NCI-H2081 (cell line): ENCODE measurements around the gene RIMBP3B.
"Not testable (repeated sequence)": the region's sequence is repeated elsewhere in the genome, so short reads cannot be mapped to it uniquely, and the experiment has no call there.

Source experiments
- DNase-seq, 2 experiments: peaks; one replicate each; lab custom pipeline; 2025; lab: John Stamatoyannopoulos, UW

Gene RIMBP3B

DNA sequence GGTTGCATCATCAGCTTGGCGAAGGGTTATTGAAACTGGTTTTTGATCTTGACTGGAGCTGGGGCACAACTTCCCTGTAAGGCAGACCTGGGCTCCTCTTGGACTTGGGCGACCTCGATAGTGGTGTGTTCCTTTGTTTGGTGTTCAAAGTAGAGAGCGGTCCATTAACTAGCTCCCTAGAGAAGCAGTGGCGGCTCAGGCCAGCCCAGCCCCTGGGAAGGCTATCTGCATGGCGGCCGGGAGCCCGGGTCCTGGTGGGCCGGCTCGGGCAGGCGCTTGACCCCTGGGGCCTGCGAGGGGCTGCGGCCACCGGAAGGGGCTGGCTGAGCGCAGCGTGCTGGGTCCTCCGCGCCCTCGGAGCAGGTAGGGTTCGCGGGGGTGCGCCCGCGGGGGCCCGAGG is 32.8 kb downstream of the RIMBP3B start:
- not testable (repeated sequence) for DNase-seq

DNA sequence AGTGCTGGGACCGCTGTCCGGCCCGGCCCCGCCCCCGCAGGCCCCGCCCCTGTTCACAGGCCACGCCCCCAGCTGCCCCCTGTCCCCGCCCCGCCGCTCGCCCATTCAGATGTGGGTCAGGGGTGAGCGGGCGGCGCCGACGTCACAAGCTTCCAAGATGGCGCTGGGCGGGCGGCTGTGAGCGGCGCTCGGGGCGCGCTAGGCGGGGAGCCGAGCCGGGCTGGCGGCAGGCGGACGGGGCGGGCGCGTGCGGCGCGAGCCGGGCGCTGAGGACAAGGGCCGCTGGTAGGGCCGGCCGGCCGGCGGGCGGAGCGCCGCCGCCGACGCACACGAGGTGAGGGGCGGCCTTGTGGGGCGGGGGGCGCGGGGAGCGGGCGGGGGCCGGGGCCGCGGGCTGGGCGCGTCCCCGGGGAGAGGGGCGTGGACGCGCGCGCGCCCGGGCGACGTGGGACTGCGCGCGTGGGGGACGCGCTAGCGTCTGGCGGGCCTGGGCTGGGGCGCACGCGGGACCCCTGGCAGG is 33.7 kb downstream of the RIMBP3B start, which contains the start of gene HIC2:
HIC2 (plus strand) TSS at position 145 of the 520 bp plus-strand sequence. CDS start 25,461 bp downstream, outside the sequence.
- not testable (repeated sequence) for DNase-seq

DNA sequence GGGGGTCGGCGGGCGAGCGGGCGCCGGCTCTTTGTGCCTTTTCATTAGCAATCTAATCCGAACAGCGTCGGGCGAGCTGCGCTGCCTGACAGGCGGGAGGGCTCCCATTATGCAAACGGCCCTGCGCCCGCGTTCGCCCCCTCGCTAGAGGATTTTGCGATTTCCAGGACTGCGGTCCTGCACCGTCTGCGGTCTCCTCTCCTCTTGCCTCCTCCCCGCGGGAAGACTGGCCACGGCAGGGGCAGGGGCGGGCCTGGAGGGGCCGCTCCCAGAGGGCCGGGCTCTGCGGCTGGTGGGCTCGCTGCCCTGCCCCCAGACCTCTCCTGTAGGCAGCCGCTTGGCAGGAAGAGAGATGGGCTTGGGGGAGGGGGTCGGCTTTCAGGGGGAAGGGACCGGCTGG is 34.3 kb downstream of the RIMBP3B start:
- DNase-seq = not testable (repeated sequence)

DNA sequence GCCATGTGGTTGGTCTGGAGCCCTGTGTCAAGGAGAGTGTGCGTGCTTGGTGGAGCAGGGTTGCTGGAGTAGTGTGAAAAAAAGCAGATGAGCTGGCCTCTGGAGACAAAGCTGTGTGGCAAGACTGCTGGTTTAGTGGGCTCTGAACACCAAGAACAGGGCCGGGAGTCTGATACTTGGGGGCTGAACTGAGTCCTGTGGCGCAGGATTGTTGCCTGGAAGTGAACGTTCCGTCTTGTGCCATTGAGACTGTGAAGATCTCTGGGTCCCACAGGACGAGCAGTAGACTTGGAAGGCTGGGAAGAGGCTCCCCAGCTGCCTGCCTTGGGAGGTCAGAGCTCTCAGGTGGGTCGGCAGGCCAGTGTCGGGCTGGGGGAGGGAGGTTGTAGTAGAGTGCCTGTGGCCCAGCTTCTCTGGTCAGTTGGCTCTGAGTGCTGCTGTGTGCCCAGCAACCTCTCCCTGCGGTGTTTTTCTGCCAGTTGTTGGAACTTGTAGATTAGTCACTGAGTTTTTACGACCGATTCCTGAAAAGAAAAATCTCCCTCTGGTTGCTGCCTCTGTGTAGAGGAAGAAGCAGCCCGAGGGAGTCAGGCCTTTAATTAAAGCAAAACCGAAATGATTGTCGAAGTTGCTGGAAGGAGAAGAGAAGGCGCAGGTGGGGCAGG is 35.6 kb downstream of the RIMBP3B start:
- DNase-seq = not testable (repeated sequence)

DNA sequence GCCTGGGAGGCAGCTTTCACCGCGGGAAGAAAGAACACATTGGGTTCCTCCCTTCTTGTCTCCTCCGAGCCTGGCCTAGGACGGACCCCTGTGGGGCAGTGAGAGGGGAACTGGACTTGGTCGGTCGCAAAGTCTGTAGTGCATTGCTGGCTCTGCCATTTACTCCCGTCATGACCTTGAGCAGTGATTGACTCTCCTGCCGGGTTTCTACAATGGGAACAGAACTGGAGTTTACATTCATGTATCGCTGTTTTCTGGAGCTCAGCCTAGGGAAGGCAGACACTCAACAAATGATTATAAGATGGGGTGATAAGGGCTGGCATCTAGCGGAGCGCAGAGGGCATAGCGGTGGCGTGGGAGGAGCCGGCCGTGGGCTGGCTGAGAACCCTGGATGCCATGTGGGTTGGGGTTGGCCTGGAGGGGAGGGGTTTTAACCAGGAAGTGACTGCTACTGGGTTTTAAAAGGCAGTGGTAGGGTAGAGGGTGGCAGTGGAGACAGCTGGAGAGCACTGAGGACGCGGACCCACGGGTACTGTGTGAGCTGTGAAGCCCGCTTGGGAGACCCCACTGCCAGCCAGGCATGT is 36.7 kb downstream of the RIMBP3B start:
- DNase-seq = not testable (repeated sequence)

DNA sequence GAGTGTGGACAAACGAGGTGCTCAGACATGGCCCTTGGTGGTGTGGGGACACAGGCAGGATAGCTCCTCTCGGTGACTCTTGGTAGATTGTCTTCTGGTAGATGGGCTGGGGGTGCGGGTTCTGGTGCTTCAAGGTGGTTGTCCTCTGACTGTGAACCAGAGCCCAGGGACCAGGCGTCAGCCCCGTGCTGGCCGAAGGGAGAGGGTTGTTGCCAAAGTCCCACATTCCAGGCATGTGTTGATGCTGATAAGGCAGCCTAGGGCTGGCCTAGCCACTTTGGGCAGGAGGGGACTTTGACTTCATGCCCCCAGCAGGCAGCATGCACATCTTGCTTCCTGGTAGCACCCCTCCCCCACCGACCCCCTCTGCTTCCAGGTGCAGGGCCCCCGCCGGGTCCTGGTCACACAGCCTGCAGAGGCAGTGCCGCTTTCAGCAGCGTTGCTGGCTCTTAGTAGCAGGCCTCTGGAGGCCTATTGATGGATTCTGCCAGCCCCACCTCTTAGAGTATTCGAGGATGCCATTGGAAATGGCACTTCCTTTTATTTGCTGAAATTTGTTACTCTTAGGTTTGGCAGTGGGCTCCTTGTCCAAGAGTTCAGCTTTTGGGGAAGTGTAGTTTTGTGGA is 40.6 kb downstream of the RIMBP3B start:
- DNase-seq = not testable (repeated sequence)

DNA sequence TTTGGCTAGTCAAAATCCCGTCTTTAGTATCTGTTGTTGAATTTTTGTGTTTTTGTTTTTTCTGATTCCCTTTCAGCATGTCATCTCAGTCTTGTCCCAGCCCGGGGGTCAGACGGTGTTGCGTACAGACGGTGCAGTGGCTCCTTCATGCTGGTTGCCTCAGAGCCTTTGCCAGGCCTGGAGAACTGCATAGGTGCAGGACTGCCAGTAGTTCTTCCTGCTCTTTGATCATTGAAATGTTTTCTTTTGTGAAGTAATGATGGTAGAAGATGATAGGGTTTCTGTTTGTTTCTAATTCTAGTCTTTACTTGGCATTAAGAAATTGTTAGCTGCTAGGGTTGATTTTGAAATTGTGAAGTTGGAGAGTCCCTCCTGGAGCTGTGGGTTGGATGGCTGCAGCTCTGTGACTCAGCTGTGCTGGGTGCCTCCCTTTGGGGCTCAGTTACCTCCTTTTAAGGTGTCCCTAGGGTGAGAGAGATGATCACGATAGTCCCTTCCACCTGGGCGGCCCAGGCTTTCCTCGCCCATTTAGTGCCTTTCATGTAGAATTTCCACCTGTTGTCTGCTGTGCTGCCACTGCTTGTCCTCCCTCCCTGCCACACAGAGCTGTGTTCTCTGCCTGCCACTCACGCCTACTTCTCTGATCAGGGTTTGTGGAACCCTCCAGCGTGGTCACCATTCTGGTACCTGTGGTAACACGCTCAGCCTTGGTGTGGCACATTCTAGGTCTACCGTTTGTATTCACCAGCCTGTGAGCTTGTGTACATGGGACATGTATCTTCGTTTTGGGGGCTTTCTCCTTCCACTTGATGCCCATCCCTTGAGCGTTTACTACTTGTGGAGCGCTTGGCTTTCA is 51.1 kb downstream of the RIMBP3B start:
- DNase-seq = not testable (repeated sequence)

DNA sequence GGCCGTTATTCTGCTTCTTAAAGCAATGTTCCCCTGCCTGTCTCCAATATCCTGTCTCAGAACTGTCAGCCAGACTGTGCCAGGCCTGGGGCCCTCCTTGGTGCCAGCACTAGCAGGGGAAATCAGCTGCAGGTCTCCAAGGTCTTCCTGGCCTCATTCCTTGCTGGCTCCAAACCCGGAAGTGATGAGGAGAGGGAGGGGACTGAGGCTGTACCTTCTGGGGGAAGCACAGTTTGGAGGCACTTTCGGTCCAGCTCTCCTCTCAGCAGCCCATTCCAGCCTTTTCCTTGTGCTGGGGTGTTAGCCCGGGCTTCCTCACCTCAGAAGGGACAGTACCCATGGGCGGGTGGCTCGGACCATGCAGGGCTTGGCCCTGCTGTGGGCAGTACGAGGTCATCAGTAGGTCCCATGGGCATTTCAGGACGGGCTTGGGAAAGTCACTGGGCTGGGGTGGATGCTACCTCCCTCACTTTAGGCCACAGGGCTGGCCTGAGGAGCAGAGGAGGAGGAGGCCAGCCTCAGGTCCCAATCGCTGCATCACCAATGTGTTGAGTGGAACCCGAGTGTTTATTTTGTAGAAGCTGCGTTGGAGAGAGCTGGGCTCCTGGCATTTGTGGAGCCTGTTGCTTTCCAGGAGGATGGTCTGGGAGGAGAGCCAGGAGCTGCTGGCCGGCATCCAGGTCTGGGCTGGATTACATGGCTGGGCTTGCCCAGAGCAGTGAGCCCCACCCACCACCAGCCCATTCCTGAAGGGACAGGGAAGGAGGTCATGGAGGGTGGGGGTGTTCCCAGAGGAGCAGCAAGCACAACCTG is 52.7 kb downstream of the RIMBP3B start:
- not testable (repeated sequence) for DNase-seq

DNA sequence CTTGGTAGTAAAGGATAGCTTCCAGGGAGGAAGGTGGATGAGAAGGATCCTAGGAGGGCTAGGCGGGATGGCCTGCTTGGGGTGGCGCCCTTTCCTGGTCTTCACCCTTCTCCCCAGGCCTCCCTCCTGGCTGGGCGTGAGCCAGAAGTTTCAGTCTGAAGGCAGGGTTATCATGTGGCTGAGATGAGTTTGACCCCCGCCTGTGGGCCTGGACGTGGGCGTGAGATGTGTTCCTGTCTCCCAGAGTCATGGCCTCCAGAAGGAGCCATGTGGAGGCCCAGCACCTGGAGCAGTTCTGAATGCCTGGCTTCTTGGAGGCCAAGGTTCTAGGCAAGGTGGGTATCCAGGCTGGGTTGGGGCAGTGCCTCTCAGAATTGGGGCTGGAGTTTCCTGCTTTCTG is 54.5 kb downstream of the RIMBP3B start:
- not testable (repeated sequence) for DNase-seq
